GM20000 (cell line): ENCODE measurements around the gene SAP30.

Experiments used
- DNase-seq: peaks from one replicate; pipeline ENCODE4 v3.0.0; 2012; ENCODE audit warnings: low spot score
- TF ChIP-seq, protein P1 (sequence below): IDR thresholded peaks from 2 replicates; pipeline ENCODE4 v1.5.1; 2012; ENCODE audit warnings: mild to moderate bottlenecking, control low read depth; ENCODE audit errors: extremely low read depth, missing control alignments

SAP30 gene

DNA sequence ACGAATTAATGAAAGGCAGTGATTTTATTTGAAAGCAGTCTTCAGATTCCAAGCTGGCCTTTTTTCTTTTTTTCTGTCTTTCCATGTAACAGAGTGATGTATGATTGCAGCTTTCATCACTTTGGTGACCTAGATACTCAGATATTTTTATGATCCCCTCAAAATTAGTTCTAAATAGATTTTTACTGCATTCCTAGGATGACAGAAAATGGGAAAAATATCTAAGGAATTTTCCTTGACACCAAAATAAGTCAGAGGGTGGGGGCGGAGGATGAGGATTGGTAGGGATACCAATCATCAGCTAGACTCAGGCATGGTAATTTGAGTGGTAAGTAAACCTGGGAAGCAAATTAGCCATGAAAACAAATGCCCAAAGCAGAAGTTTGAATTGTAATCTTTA, 24.7 kb upstream of the SAP30 start:
- no peak for DNase-seq
- TF ChIP-seq, protein P1, sequence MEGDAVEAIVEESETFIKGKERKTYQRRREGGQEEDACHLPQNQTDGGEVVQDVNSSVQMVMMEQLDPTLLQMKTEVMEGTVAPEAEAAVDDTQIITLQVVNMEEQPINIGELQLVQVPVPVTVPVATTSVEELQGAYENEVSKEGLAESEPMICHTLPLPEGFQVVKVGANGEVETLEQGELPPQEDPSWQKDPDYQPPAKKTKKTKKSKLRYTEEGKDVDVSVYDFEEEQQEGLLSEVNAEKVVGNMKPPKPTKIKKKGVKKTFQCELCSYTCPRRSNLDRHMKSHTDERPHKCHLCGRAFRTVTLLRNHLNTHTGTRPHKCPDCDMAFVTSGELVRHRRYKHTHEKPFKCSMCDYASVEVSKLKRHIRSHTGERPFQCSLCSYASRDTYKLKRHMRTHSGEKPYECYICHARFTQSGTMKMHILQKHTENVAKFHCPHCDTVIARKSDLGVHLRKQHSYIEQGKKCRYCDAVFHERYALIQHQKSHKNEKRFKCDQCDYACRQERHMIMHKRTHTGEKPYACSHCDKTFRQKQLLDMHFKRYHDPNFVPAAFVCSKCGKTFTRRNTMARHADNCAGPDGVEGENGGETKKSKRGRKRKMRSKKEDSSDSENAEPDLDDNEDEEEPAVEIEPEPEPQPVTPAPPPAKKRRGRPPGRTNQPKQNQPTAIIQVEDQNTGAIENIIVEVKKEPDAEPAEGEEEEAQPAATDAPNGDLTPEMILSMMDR, result no peak

DNA sequence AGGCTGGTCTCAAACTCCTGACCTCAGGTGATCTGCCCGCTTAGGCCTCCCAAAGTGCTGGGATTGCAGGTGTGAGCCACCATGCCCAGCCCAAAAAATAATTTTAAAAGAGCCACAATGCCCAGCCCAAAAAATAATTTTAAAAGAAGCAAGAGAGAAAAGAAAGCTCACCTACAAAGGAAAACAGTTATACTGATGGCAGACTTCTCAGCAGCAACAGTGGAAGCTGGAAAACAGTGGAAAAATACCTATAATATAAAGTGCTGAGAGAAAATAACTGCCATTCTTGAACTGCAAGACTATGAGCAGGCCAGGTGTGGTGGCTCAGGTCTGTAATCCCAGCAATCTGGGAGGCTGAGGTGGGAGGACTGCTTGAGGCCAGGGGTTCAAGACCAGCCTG, 23.3 kb upstream of the SAP30 start:
- no peak for DNase-seq
- TF ChIP-seq, protein P1, result no peak

DNA sequence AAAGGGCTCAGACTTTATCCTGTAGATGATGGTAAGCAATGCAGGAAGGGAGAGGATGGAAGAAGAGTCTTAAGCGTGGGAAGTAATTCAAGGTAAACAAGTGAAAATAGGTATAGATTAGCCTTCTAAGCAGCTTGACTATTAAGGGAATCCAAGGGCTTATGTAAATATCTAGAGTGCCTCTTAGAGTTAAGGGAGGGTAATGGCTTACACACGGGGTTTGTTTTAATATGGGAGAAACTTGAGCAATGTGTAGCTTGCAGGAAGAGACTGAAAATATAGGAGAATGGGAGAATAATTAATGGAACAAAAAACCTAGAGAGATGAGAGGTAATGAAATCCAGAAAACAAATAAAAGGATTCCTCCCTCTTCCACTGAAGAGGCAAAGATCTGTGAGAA, 12.8 kb upstream of the SAP30 start:
- DNase-seq, result no peak
- TF ChIP-seq, protein P1, result no peak

DNA sequence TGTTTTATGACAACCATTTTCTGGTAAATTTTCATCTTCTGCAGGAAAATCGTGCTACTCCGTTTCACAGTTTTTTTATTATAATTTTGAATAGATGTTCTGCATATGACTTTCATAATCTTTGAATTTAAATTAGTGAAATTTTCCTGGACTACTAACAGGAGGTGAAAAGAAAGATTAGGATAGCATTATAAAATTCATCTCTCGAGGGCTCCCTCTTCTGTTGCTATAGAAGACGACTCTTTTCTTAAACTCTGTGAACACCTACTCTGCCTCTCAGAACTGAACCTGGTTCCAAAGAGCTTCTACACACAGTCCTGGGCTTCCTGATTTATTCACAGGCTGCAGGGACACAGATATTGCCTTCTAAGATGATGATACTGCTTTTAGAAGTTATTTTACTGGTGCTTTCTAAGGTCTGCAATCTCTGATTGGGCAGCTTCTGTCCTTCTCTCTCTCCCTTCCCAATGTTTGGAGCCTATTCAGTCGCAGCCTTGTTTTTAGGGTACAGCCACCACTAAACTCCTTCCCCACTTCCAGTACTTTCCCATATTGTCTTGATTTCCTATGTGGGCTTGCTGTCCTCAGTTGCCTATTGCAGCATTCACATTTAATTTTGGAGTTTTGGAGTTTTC, 10.1 kb upstream of the SAP30 start:
- TF ChIP-seq, protein P1, result no peak
- no peak for DNase-seq

DNA sequence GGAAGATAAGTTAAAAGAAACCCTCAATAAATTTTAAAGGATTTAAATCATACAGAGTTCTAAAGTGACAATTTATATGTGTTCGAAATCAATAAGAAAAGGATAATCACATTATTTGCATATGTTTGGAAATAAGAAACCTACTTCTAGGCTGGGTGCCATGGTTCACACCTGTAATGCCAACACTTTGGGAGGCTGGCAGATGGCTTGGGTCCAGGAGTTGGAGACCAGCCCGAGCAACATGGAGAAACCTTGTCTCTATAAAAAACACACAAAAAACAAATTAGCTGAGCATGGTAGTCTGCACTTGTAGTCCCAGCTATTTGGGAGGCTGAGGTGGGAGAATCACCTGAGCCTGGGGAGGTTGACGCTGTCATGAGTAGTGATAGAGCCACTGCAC, 8.1 kb upstream of the SAP30 start:
- no peak for DNase-seq
- TF ChIP-seq, protein P1, result no peak

DNA sequence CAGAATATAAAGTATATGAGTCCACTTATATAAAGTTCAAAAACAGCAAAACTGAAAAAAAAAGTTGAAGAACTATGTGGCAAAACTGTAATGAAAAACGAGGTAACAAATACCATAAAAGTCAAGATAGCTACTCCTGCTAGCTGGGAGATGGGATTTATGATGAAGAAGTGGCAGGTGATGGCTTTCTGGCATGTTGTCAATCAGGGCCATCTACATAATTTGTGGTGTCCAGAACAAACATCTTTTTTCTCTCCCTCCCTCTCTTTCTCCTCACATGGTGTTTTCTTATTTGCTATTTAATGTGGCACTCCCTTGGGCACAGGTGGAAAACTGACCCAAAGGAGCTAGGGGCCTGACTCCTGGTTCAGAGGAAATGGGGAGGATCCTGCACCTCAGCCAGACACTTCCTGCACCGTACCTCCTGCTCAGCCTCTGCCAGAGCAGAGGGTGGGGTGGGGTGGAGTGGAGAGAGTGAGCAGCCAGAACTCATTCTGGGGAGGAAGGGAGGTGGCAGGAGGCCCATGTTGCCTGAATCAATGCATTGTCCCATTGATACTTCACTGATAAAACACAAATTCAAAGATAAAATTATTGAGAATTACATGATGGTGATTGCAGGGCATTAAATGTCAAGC, 5.3 kb upstream of the SAP30 start:
- DNase-seq, result no peak
- TF ChIP-seq, protein P1, result no peak

DNA sequence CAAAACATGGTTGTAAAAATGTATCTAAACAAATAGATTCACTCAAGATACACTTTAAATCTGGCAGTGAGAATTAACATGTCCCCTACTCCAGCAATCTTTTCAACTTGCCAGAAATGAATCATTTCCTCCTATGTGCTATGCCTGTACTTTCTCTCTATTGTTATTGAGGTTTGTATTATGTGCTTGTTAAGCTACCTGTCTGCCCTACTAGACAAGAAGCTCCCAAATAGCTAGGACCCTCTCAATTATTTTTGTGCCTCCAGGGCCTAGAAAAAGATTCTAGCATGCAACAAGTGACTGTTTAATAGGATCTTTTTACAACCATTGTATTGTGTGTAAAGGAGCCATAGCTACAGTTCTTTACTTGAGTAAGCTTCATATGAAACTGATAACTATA, 3.5 kb upstream of the SAP30 start:
- DNase-seq, result peak; percentile 32
- TF ChIP-seq, protein P1, result no peak
